Left kidney (tissue), 2 donors: ENCODE data around the gene TTC33. TPM values are rescaled to one million over a fixed set of nuclear protein-coding genes. Genes with fewer than 3 reads are reported as not detected.
"Not testable (repeated sequence)": the region's sequence is repeated elsewhere in the genome, so short reads cannot be mapped to it uniquely, and the experiment has no call there.

Source experiments
- DNase-seq: peaks from one replicate; pipeline ENCODE4 v3.0.0-alpha.2; 2013
- polyA plus RNA-seq: library from polyadenylated mRNA; unstranded; fragments of 120-200 nt; gene quantifications from one replicate; pipeline ENCODE4 v1.2.1, GENCODE V29; 2013; ENCODE audit not compliant: insufficient read length

Gene TTC33
- polyA plus RNA-seq, 1 donor, result 39.5 TPM

GRCh38 chr5:40653221-40654022, 102.3 kb downstream of the TTC33 start:
- DNase-seq, result no peak

GRCh38 chr5:40652441-40653220, 103.1 kb downstream of the TTC33 start:
- DNase-seq, result no peak

GRCh38 chr5:40651201-40651600, 104.6 kb downstream of the TTC33 start:
- DNase-seq, result no peak

GRCh38 chr5:40649463-40650030, 106.2 kb downstream of the TTC33 start:
- no peak for DNase-seq

- no peak for DNase-seq
Observed at GRCh38 chr5:40648150-40648549, 107.6 kb downstream of the TTC33 start.

- DNase-seq, result peak; percentile 60
Observed at GRCh38 chr5:40646266-40646665, 109.5 kb downstream of the TTC33 start.

GRCh38 chr5:40639531-40639930, 116.2 kb downstream of the TTC33 start:
- DNase-seq, result not testable (repeated sequence)

GRCh38 chr5:40634593-40634992, 121.2 kb downstream of the TTC33 start:
- no peak for DNase-seq

GRCh38 chr5:40634154-40634553, 121.6 kb downstream of the TTC33 start:
- no peak for DNase-seq

GRCh38 chr5:40631236-40631635, 124.5 kb downstream of the TTC33 start:
- DNase-seq, result no peak

GRCh38 chr5:40630126-40630525, 125.6 kb downstream of the TTC33 start:
- DNase-seq, result no peak

- DNase-seq, result no peak
Observed at GRCh38 chr5:40628407-40628806, 127.4 kb downstream of the TTC33 start.

GRCh38 chr5:40627706-40628105, 128.1 kb downstream of the TTC33 start:
- DNase-seq, result no peak

GRCh38 chr5:40626801-40627200, 129.0 kb downstream of the TTC33 start:
- no peak for DNase-seq

GRCh38 chr5:40623480-40624420, 132.0 kb downstream of the TTC33 start:
- DNase-seq, result no peak

GRCh38 chr5:40622463-40623252, 133.1 kb downstream of the TTC33 start:
- no peak for DNase-seq

- DNase-seq, result no peak
Observed at GRCh38 chr5:40619421-40619820, 136.3 kb downstream of the TTC33 start.

GRCh38 chr5:40618926-40619325, 136.8 kb downstream of the TTC33 start:
- no peak for DNase-seq

- no peak for DNase-seq
Observed at GRCh38 chr5:40616781-40617180, 139.0 kb downstream of the TTC33 start.

- no peak for DNase-seq
Observed at GRCh38 chr5:40615586-40616170, 140.1 kb downstream of the TTC33 start.
